Cardiac muscle cell (in vitro differentiated cells and primary cell): ENCODE data around the gene RXFP4. TPM values are rescaled to one million over a fixed set of nuclear protein-coding genes. Genes with fewer than 3 reads are reported as not detected.

ENCODE experiments used
- DNase-seq, 2 donors: peaks; one replicate each; pipeline versions ENCODE4 v3.0.0 to v3.0.0-alpha.2; 2010 to 2017; ENCODE audit warnings: low read depth in 1 of 2, low spot score in 1 of 2
- H3K27ac ChIP-seq: fragments of 200-600 bp; sonication (generic); 2 replicates; pipeline ENCODE4 v1.5.1; 2016
- H3K27me3 ChIP-seq: fragments of 200-600 bp; sonication (generic); 2 replicates; pipeline ENCODE4 v1.6.0; 2016; ENCODE audit warnings: control low read depth
- H3K36me3 ChIP-seq: fragments of 200-600 bp; sonication (generic); 2 replicates; pipeline ENCODE4 v1.5.1; 2016; ENCODE audit warnings: control low read depth
- H3K4me1 ChIP-seq: fragments of 200-600 bp; sonication (generic); 2 replicates; pipeline ENCODE4 v1.8.1; 2017; ENCODE audit warnings: low read depth, mild to moderate bottlenecking, mixed run types
- H3K4me3 ChIP-seq: fragments of 200-600 bp; sonication (generic); 2 replicates; pipeline ENCODE4 v1.5.1; 2016; ENCODE audit warnings: mild to moderate bottlenecking
- H3K9me3 ChIP-seq: fragments of 200-600 bp; sonication (generic); 2 replicates; pipeline ENCODE4 v1.5.1; 2017; ENCODE audit warnings: low read depth, mild to moderate bottlenecking, control low read depth
- CTCF ChIP-seq: IDR thresholded peaks from 2 replicates; pipeline ENCODE4 v1.5.1; 2012; ENCODE audit warnings: low read depth, mild to moderate bottlenecking, low read length
- polyA plus RNA-seq: library from polyadenylated mRNA; unstranded; fragments of >200 nt; fragmentation: Nextera tagmentation; extraction: Ambion mirVana; gene quantifications from 2 replicates; pipeline ENCODE4 v1.2.1, GENCODE V29; 2016
- total RNA-seq: library from RNA; depleted of rRNA; stranded (reverse); fragments of >200 nt; gene quantifications from 2 replicates; pipeline ENCODE4 v1.2.3, GENCODE V29; 2016

RXFP4 gene
- total and polyA plus RNA-seq, 2 experiments from 2014 or later, result 0.33 TPM; not detected in 1

GRCh38 chr1:155973723-155974122 is 32.3 kb downstream of the RXFP4 start:
- no peak overlapping the region for H3K4me3 ChIP-seq
- DNase-seq, result no peak
- no peaks in the 10 kb centered on the region for H3K36me3 ChIP-seq
- H3K27me3 ChIP-seq, result no peaks in the 10 kb centered on the region
- TF ChIP-seq CTCF, result no peak
- no peak overlapping the region for H3K27ac ChIP-seq
- H3K4me1 ChIP-seq, result peaks cover 40% of the 10 kb centered on the region
- H3K9me3 ChIP-seq, result no peaks in the 10 kb centered on the region

DNA sequence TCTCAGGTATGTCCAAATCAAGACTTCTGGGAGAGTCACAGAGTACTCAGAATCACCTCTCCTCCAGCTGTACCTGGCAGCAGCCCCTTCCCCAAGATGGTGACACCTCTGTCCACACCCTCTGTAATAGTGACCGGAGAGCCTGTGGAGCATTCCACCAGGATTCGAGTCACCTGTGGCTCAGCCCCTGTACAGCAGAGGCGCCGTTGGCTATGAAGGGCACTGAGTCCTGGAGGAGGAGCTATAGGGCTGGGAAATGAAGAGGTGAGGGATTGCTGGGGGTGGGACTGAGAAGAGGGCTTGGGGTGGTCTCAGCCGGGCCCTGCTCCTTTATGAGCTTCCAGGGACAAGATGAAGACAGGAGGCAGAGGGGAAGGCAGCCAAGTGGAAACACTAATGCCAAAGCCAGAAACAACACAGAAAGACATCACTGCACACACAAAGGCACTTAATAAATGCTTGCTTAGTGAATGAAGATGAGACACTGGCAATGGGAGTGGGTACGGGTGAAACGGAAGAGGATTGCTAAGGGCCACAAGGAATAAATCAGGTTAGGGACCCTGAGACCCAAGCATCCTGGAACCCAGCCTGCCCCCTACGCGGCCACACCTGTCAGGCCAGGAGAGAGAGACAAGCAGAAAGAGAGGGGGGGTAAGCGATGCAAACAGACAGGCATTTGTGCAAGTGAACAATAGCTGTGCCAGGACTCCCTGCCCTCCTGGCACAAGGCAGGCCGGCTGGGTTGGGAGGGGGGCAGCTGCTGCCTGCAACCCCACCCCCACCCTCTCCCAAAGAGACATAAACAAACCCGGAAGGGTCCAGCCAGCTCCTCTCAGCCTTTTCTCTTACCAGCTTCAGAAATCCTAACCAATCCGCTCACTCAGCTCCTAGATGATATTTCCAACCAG is 33.0 kb downstream of the RXFP4 start:
- Histone ChIP-seq H3K36me3 (no peaks in the 10 kb centered on the region), H3K4me3 (no peak overlapping the region), H3K9me3 (no peaks in the 10 kb centered on the region), H3K4me1 (peaks cover 33% of the 10 kb centered on the region), H3K27ac (peak overlapping the region; percentile 92), H3K27me3 (no peaks in the 10 kb centered on the region)
- DNase-seq, result no peak
- no peak for TF ChIP-seq CTCF

DNA sequence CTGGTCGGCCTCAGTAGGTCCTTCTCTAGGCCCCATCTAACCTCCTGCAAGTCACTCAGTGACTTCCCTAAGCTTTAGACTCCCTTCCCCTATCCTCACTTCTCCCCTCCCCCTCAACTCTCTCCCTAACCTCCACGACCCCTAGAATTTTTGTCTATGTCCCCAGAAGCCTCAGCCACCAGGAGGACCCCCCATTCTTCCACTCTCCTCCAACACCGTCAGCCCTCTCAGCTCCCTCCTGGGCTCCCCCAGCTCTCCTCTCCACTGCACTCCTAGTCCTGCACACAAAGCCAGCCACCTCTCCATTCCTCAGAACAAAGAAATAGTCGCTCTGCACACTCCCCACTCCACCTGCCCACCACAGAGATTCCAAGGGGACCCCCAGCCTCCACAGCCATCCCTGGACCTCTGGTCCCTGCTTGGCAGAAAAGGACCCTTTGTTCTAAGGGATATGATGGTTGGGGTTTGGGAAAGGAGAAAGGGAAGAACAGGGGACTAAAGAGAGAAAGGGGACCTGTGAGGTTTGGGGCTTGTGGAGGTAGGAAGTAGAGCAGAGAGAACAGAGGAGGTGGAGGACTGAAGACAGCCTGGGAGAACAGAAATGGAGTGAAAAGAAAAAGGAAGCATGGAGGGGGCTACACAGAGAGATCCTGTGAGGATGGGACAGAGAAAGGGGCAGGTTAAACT is 34.1 kb downstream of the RXFP4 start:
- H3K36me3 ChIP-seq, result no peaks in the 10 kb centered on the region
- peak overlapping the region; percentile 67 for H3K4me3 ChIP-seq
- TF ChIP-seq CTCF, result no peak
- H3K9me3 ChIP-seq, result no peaks in the 10 kb centered on the region
- no peak for DNase-seq
- peak overlapping the region; percentile 92 for H3K27ac ChIP-seq
- peaks cover 40% of the 10 kb centered on the region for H3K4me1 ChIP-seq
- H3K27me3 ChIP-seq, result no peaks in the 10 kb centered on the region

- Histone ChIP-seq H3K4me1 (peaks cover 41% of the 10 kb centered on the region), H3K27ac (peak overlapping the region; percentile 92), H3K27me3 (no peaks in the 10 kb centered on the region), H3K36me3 (no peaks in the 10 kb centered on the region), H3K9me3 (no peaks in the 10 kb centered on the region), H3K4me3 (peak overlapping the region; percentile 67)
- peak in 1 of 2 donors; percentile 83 for DNase-seq
- no peak for TF ChIP-seq CTCF
Measured at GRCh38 chr1:155976062-155976912, 34.8 kb downstream of the RXFP4 start.
